CD14-positive monocyte (primary cell): Measurements from ENCODE around the gene GABRG3. TPM values are rescaled to one million over a fixed set of nuclear protein-coding genes. Genes with fewer than 3 reads are reported as not detected.

Experiments used
- DNase-seq, 3 donors: peaks; one replicate each; pipeline ENCODE4 v3.0.0-alpha.2; 2011 to 2022
- H2AFZ ChIP-seq: 2 replicates; pipeline ENCODE4 v1.6.0; 2012; ENCODE audit warnings: mild to moderate bottlenecking, low read depth, low read length, inconsistent platforms; ENCODE audit not compliant: insufficient read depth, poor library complexity, severe bottlenecking
- H3K27ac ChIP-seq, 2 donors: 1 replicate in 1 of 2; 2 replicates in 1 of 2; pipeline ENCODE4 v1.5.1; 2012 to 2013; ENCODE audit warnings: low read length in 2 of 2, control low read depth in 1 of 2, inconsistent platforms in 1 of 2, low read depth in 1 of 2, mild to moderate bottlenecking in 1 of 2
- H3K27me3 ChIP-seq, 2 donors: one replicate each; pipeline versions ENCODE4 v1.6.0 to v1.6.1; 2011 to 2013; ENCODE audit warnings: low read length in 2 of 2; ENCODE audit not compliant: control insufficient read depth in 2 of 2, insufficient read depth in 2 of 2
- H3K36me3 ChIP-seq, 2 donors: replicated peaks in 1 of 2; 1 replicate in 1 of 2; 2 replicates in 1 of 2; pipeline versions ENCODE4 v1.5.1 to v1.6.1; 2012 to 2013; ENCODE audit warnings: low read length in 2 of 2, control low read depth in 1 of 2, inconsistent platforms in 1 of 2, mild to moderate bottlenecking in 1 of 2; ENCODE audit not compliant: insufficient read depth in 2 of 2, control insufficient read depth in 1 of 2
- H3K4me1 ChIP-seq, 2 donors: 1 replicate in 1 of 2; 2 replicates in 1 of 2; pipeline versions ENCODE4 v1.5.1 to v1.6.1; 2012 to 2013; ENCODE audit warnings: low read length in 2 of 2, control low read depth in 1 of 2, inconsistent platforms in 1 of 2, mild to moderate bottlenecking in 1 of 2, moderate library complexity in 1 of 2; ENCODE audit not compliant: insufficient read depth in 2 of 2, control insufficient read depth in 1 of 2
- H3K4me2 ChIP-seq: replicated peaks from 2 replicates; pipeline ENCODE3; 2012; ENCODE audit warnings: low read length, moderate library complexity, mild to moderate bottlenecking; ENCODE audit not compliant: poor library complexity, severe bottlenecking; ENCODE audit errors: extremely low read depth
- H3K4me3 ChIP-seq, 3 experiments: fragments of 200-600 bp in 1 of 3; sonication (generic) in 1 of 3; replicated peaks in 1 of 3; 1 replicate in 2 of 3; 2 replicates in 1 of 3; pipeline ENCODE4 v1.5.1; 2011 to 2013; ENCODE audit warnings: low read length in 3 of 3, mild to moderate bottlenecking in 3 of 3, control low read depth in 2 of 3, low read depth in 2 of 3, inconsistent platforms in 1 of 3, moderate library complexity in 1 of 3
- H3K79me2 ChIP-seq: 2 replicates; pipeline ENCODE4 v1.6.0; 2012; ENCODE audit warnings: mild to moderate bottlenecking, control low read depth, inconsistent platforms, low read length, moderate library complexity; ENCODE audit not compliant: insufficient read depth
- H3K9ac ChIP-seq: 2 replicates; pipeline ENCODE4 v1.6.0; 2017; ENCODE audit warnings: low read length, mild to moderate bottlenecking; ENCODE audit not compliant: insufficient read depth, poor library complexity, severe bottlenecking
- H3K9me3 ChIP-seq, 2 donors: replicated peaks in 1 of 2; 1 replicate in 1 of 2; 2 replicates in 1 of 2; pipeline versions ENCODE4 v1.5.1 to v1.6.1; 2012 to 2013; ENCODE audit warnings: low read length in 2 of 2, control low read depth in 1 of 2; ENCODE audit not compliant: control insufficient read depth in 1 of 2, insufficient read depth in 1 of 2
- H4K20me1 ChIP-seq: 2 replicates; pipeline ENCODE4 v1.6.0; 2012; ENCODE audit warnings: mild to moderate bottlenecking, low read length, control low read depth, moderate library complexity; ENCODE audit not compliant: insufficient read depth
- H3K27ac Mint-ChIP-seq, 7 donors: one replicate each; pipeline ENCODE4 v1.8.0; 2020; ENCODE audit warnings: mild to moderate bottlenecking in 7 of 7, mixed read lengths in 7 of 7, moderate library complexity in 6 of 7, inconsistent platforms in 2 of 7
- H3K27me3 Mint-ChIP-seq, 3 donors: one replicate each; pipeline ENCODE4 v1.8.0; 2021 to 2022; ENCODE audit warnings: low read depth in 3 of 3, mild to moderate bottlenecking in 3 of 3, mixed read lengths in 3 of 3, moderate library complexity in 3 of 3, inconsistent platforms in 1 of 3
- H3K36me3 Mint-ChIP-seq, 2 donors: one replicate each; pipeline ENCODE4 v1.8.0; 2020; ENCODE audit warnings: mixed read lengths in 2 of 2, inconsistent platforms in 1 of 2, mild to moderate bottlenecking in 1 of 2
- H3K4me1 Mint-ChIP-seq: one replicate; pipeline ENCODE4 v1.8.0; 2020; ENCODE audit warnings: mild to moderate bottlenecking, mixed read lengths
- H3K4me3 Mint-ChIP-seq, 2 donors: one replicate each; pipeline ENCODE4 v1.8.0; 2020; ENCODE audit warnings: mild to moderate bottlenecking in 2 of 2, mixed read lengths in 2 of 2, moderate library complexity in 1 of 2
- H3K9me3 Mint-ChIP-seq, 7 donors: one replicate each; pipeline ENCODE4 v1.8.0; 2020 to 2022; ENCODE audit warnings: mixed read lengths in 7 of 7, mild to moderate bottlenecking in 6 of 7, moderate library complexity in 6 of 7, inconsistent platforms in 2 of 7
- WGBS: methylation state at CpG from one replicate; pipeline ENCODE4 v1.1.5; 2013; ENCODE audit warnings: missing lambda C conversion rate; ENCODE audit not compliant: insufficient coverage; 5-methylcytosine and 5-hydroxymethylcytosine counted together
- intact Hi-C, 2 donors: fragments of 100-400 bp; cut with micrococcal nuclease; formaldehyde crosslinking; loops; one replicate each; pipeline versions ENCODE4 v1.15.0 to v1.15.1; 2023
- polyA plus RNA-seq, 3 donors: library from polyadenylated mRNA; depleted of rRNA in 1 of 3; unstranded in 2 of 3; stranded (reverse) in 1 of 3; fragments of 300-500 nt in 2 of 3; fragments of >200 nt in 1 of 3; fragmentation: Illumina TruSeq in 2 of 3; gene quantifications; 1 replicate in 2 of 3; 2 replicates in 1 of 3; pipeline ENCODE4 v1.2.3, GENCODE V29; 2012 to 2021
- TF ChIP-seq, protein P1 (sequence below): fragments of 200-600 bp; IDR thresholded peaks from one replicate; pipeline ENCODE4 v1.8.0; 2022; ENCODE audit warnings: antibody characterized with exemption, mild to moderate bottlenecking

GABRG3 gene
- polyA plus RNA-seq, 3 donors = not detected

DNA sequence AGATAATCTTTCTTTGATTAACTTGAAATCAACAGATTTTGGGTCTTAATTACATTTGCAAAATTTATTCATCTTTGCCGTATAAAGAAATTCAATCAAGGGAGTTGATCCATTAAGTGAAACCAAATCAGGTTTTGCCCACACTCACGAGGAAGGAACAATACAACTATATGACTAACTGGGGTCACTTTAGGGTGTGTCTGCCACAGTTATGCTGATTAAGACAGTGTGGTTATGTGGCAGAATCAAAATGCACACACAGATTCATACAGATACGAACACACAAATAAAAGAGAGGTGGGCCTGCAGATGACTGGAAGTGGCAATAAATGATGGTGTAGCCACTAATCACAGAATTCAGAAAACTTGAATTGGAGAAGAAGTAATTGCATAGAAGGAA, 543.5 kb downstream of the GABRG3 start:
- no peak for DNase-seq
- Histone ChIP-seq H2AFZ (no peak overlapping the region), H3K4me3 (no peak overlapping the region), H3K9ac (no peak overlapping the region), H3K4me2 (no peak overlapping the region), H3K27ac (no peak overlapping the region), H4K20me1 (no peaks in the 10 kb centered on the region), H3K79me2 (no peaks in the 10 kb centered on the region), H3K4me1 (no peaks in the 10 kb centered on the region), H3K27me3 (no peaks in the 10 kb centered on the region), H3K36me3 (no peaks in the 10 kb centered on the region), H3K9me3 (peaks cover 28 to 41% of the 10 kb centered on the region in 2 donors)
- no peaks in the 10 kb centered on the region for H3K4me1 Mint-ChIP-seq
- peaks cover 0 to 1% (median 0%) of the 10 kb centered on the region in 3 donors for H3K27me3 Mint-ChIP-seq
- peaks cover 7 to 28% (median 19%) of the 10 kb centered on the region in 7 donors for H3K9me3 Mint-ChIP-seq
- no peaks in the 10 kb centered on the region for H3K36me3 Mint-ChIP-seq
- intact Hi-C loops = no loop called here
- H3K27ac Mint-ChIP-seq = no peak overlapping the region
- WGBS = no CpG with 5 or more reads among the region's 3 CpGs
- TF ChIP-seq, protein P1, sequence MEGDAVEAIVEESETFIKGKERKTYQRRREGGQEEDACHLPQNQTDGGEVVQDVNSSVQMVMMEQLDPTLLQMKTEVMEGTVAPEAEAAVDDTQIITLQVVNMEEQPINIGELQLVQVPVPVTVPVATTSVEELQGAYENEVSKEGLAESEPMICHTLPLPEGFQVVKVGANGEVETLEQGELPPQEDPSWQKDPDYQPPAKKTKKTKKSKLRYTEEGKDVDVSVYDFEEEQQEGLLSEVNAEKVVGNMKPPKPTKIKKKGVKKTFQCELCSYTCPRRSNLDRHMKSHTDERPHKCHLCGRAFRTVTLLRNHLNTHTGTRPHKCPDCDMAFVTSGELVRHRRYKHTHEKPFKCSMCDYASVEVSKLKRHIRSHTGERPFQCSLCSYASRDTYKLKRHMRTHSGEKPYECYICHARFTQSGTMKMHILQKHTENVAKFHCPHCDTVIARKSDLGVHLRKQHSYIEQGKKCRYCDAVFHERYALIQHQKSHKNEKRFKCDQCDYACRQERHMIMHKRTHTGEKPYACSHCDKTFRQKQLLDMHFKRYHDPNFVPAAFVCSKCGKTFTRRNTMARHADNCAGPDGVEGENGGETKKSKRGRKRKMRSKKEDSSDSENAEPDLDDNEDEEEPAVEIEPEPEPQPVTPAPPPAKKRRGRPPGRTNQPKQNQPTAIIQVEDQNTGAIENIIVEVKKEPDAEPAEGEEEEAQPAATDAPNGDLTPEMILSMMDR = no peak
- H3K4me3 Mint-ChIP-seq = no peak overlapping the region

DNA sequence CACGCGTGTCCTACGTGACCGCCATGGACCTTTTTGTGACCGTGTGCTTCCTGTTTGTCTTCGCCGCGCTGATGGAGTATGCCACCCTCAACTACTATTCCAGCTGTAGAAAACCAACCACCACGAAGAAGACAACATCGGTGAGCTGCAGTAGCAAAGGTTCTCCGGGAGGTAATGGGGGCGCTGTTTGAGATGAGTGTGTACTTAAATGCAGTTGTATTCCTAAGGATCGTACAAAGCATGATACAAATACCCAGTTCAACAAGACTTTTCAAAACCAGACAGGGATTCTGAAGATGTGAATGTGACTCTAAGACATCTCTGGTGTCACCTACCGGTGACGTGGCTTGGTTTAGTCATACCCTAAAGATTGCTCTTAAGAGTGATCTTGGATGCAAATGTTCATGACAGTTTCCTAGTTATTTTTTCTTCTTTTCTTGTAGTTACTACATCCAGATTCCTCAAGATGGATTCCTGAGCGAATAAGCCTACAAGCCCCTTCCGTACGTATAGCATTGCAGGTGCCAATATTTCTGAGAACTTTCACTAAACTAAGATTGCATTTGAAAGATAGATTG, 556.6 kb downstream of the GABRG3 start:
- TF ChIP-seq, protein P1 = no peak
- H3K4me1 Mint-ChIP-seq = no peaks in the 10 kb centered on the region
- H3K36me3 Mint-ChIP-seq = no peaks in the 10 kb centered on the region
- Histone ChIP-seq H3K79me2 (no peaks in the 10 kb centered on the region), H3K4me2 (no peak overlapping the region), H3K9ac (no peak overlapping the region), H3K4me1 (no peaks in the 10 kb centered on the region), H3K27me3 (no peaks in the 10 kb centered on the region), H3K36me3 (no peaks in the 10 kb centered on the region), H3K4me3 (no peak overlapping the region), H4K20me1 (no peaks in the 10 kb centered on the region), H3K27ac (no peak overlapping the region), H3K9me3 (peaks cover 29 to 31% of the 10 kb centered on the region in 2 donors), H2AFZ (no peak overlapping the region)
- no peak for DNase-seq
- peaks cover 9 to 23% (median 17%) of the 10 kb centered on the region in 7 donors for H3K9me3 Mint-ChIP-seq
- no peak overlapping the region for H3K27ac Mint-ChIP-seq
- H3K27me3 Mint-ChIP-seq = no peaks in the 10 kb centered on the region
- intact Hi-C loops = no loop called here
- WGBS = 83% methylated on average over 8 of the region's 18 CpGs
- no peak overlapping the region for H3K4me3 Mint-ChIP-seq
